ENCODE measurements around the gene RNF4.
"Not testable (repeated sequence)": the region's sequence is repeated elsewhere in the genome, so short reads cannot be mapped to it uniquely, and the experiment has no call there.

Gene RNF4

GRCh38 chr4:2468456-2469191 is at the start of gene RNF4:
RNF4 (plus strand) TSS chr4:2469106; CDS start chr4:2490494, 21,388 bp downstream.
- peak; percentile 95 for DNase-seq

GRCh38 chr4:2419814-2420213 is 49.1 kb upstream of the RNF4 start:
- peak; percentile 60 for DNase-seq

GRCh38 chr4:2421928-2422327 is 47.0 kb upstream of the RNF4 start:
- no peak for DNase-seq

- no peak for DNase-seq
These were observed 45.8 kb upstream of the RNF4 start for GRCh38 chr4:2423066-2423465.

GRCh38 chr4:2423695-2424094 is 45.2 kb upstream of the RNF4 start:
- DNase-seq, result no peak

GRCh38 chr4:2424581-2424980 is 44.3 kb upstream of the RNF4 start:
- no peak for DNase-seq

GRCh38 chr4:2425386-2426068 is 43.4 kb upstream of the RNF4 start:
- no peak for DNase-seq

GRCh38 chr4:2426069-2426397 is 42.9 kb upstream of the RNF4 start:
- no peak for DNase-seq

- no peak for DNase-seq
These were observed 42.1 kb upstream of the RNF4 start for GRCh38 chr4:2426711-2427275.

GRCh38 chr4:2427383-2428334 is 41.2 kb upstream of the RNF4 start:
- DNase-seq, result no peak

GRCh38 chr4:2428496-2429213 is 40.3 kb upstream of the RNF4 start:
- DNase-seq, result no peak

- not testable (repeated sequence) for DNase-seq
These were observed 38.8 kb upstream of the RNF4 start for GRCh38 chr4:2429945-2430757.

- no peak for DNase-seq
These were observed 36.9 kb upstream of the RNF4 start for GRCh38 chr4:2432004-2432403.

- DNase-seq, result no peak
These were observed 35.8 kb upstream of the RNF4 start for GRCh38 chr4:2432991-2433530.

GRCh38 chr4:2433609-2434350 is 35.1 kb upstream of the RNF4 start:
- no peak for DNase-seq

GRCh38 chr4:2434420-2434819 is 34.5 kb upstream of the RNF4 start:
- DNase-seq, result no peak

GRCh38 chr4:2436301-2436700 is 32.6 kb upstream of the RNF4 start:
- DNase-seq, result no peak

GRCh38 chr4:2436761-2437474 is 32.0 kb upstream of the RNF4 start:
- no peak for DNase-seq

GRCh38 chr4:2437475-2438215 is 31.3 kb upstream of the RNF4 start:
- DNase-seq, result no peak
